HK-2 (cell line): ENCODE data around the gene ING4.
A peak's percentile ranks its signal among the peaks of the same experiment; 100 is the strongest.
"Not testable (repeated sequence)": the region's sequence is repeated elsewhere in the genome, so short reads cannot be mapped to it uniquely, and the experiment has no call there.

Experiments
- DNase-seq: peaks from one replicate; pipeline ENCODE4 v3.0.0-alpha.2; 2018; ENCODE audit not compliant: unreplicated experiment

ING4 gene

GRCh38 chr12:6662906-6663742 lies at the start of gene ING4:
Gene ING4, minus strand, starts transcription at chr12:6663119. Its CDS starts 18 bp downstream, at chr12:6663101.
- peak; percentile 95 for DNase-seq

DNA sequence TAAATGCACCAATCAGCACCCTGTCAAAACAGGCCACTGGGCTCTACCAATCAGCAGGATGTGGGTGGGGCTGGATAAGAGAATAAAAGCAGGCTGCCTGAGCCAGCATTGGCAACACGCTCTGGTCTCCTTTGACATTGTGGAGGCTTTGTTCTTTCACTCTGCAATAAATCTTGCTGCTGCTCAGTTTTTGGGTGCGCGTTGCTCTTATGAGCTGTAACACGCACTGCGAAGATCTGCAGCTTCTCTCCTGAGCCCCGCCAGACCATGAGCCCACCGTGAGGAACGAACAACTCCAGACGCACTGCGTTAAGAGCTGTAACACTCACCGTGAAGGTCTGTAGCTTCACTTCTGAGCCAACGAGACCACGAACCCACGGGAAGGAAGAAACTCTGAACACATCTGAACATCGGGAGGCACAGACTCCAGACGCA lies 46.1 kb upstream of the ING4 start:
- no peak for DNase-seq

- DNase-seq: not testable (repeated sequence)
These were observed 45.4 kb upstream of the ING4 start for GRCh38 chr12:6708351-6708750.

- DNase-seq: no peak
These were observed 40.7 kb upstream of the ING4 start for GRCh38 chr12:6703631-6704030.

- no peak for DNase-seq
These were observed 38.3 kb upstream of the ING4 start for GRCh38 chr12:6701078-6701768.

DNA sequence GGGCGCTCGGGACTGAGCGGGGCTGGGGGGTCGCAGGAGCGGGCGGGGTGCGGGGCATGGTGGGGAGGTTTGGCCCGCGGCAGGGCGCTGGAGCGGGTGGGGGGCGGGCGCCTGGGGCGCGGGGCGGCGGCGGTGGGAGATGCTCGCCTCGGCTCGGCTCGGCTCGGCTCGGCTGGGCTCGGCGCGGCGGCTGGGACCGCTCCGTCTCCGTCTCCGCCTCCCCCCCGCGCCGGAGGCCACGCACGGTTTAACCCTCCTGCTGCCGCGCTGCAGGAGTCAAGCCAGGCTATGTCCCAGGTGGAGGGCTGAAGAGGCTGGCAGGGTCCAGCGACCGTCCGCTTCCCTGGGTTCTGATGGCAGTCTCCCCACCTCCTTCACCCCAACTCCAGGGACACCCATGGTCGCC lies 37.7 kb upstream of the ING4 start, which contains the start of gene PIANP:
PIANP (minus strand) TSS at position 170 of the 406 bp plus-strand sequence. CDS start 2,754 bp downstream, outside the sequence.
- peak; percentile 32 for DNase-seq

- no peak for DNase-seq
These were observed 37.2 kb upstream of the ING4 start for GRCh38 chr12:6699989-6700645.

DNA sequence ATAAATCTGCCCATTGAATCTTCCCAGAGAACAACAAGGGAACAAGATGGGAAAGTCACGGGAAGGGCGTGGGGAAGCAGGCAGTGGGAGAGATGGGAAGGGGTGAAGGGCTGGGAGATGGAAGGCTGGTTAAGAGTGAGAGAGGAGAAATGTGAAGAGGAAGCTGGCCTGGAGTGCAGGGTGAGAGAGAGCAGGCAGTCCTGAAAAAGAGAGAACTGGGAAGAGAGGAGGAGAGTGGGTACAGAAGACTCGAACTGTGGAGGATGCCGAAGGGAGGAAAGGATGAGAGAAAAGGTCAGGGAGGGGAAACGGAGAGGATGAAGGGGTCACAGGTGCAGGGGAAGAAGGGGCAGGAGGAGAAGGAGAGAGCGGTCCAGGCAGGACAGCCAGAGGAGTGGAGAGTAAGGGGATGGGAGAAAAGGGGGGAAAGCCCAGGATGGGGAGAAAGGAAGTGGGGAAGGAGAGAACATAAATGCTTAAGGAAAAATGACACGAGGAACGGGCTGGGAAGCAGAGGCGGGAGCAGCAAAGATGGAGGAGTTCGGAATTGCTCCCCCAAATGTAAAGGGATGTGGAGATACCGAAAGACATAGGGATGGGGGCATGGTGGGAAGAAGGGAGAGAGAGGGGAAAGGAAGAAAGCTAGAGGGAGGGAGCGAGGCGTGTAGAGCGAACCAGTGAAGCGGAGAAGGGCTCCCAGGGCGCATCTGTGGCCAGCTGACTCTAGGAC lies 36.5 kb upstream of the ING4 start:
- DNase-seq: no peak

- DNase-seq: no peak
These were observed 35.6 kb upstream of the ING4 start for GRCh38 chr12:6698352-6699046.

GRCh38 chr12:6697584-6698351 lies 34.8 kb upstream of the ING4 start:
- peak; percentile 50 for DNase-seq

GRCh38 chr12:6696690-6697583 lies 34.0 kb upstream of the ING4 start:
- DNase-seq: no peak

GRCh38 chr12:6695313-6696045 lies 32.6 kb upstream of the ING4 start:
- no peak for DNase-seq

DNA sequence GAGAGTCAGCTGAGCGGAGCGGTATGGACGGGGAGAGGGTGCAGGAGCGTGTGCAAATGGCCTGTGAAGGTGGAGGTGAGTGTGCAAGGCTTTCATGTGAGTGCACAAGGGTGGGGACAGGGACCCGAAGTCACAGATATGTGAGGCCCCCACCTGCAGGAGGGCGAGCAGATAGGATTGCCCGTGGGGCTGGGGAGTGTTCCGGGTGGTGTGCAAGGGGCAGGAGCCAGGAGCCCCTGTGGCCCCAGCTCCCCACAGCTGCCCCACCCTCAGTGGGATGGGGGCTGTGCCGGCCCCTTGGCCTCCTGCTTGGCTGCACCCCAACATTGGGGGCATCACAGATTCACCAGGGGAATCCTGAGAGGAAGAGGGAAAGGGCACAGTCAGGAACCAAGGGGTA lies 31.8 kb upstream of the ING4 start:
- DNase-seq: no peak

- no peak for DNase-seq
These were observed 31.0 kb upstream of the ING4 start for GRCh38 chr12:6693832-6694355.

DNA sequence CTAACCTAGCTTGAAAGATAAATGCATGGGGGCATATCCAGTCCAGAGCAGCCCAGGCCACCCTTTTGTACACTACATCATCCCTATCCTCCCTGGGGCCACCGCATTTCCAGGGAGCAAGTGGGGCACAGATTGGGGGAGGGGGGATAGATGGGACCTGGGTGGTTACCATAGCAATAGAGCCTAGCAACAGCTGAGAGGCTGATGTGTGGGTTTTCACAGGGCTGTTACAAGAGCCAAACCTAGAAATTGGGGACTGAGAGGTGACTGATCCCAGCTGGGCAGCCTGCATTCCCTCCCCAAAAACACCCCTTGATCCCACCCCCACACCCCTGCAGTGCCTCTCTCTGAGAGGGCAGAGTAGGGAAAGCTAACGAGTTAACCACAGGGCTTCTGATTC lies 30.0 kb upstream of the ING4 start:
- no peak for DNase-seq

GRCh38 chr12:6691473-6691872 lies 28.6 kb upstream of the ING4 start:
- DNase-seq: peak; percentile 37

- DNase-seq: peak; percentile 97
These were observed 26.3 kb upstream of the ING4 start, which contains the start of gene ZNF384 for GRCh38 chr12:6688999-6689882. Gene ZNF384, minus strand, starts transcription at chr12:6689375. Its CDS starts 9,855 bp downstream, at chr12:6679520.
